GM21529 (cell line): ENCODE results near the gene RRN3.
"Not testable (repeated sequence)": the region's sequence is repeated elsewhere in the genome, so short reads cannot be mapped to it uniquely, and the experiment has no call there.

Experiments used
- ATAC-seq: cut with Tn5 transposase; IDR thresholded peaks from one replicate; pipeline ENCODE4 v1.9.1; 2021; ENCODE audit not compliant: unreplicated experiment

The RRN3 gene

DNA sequence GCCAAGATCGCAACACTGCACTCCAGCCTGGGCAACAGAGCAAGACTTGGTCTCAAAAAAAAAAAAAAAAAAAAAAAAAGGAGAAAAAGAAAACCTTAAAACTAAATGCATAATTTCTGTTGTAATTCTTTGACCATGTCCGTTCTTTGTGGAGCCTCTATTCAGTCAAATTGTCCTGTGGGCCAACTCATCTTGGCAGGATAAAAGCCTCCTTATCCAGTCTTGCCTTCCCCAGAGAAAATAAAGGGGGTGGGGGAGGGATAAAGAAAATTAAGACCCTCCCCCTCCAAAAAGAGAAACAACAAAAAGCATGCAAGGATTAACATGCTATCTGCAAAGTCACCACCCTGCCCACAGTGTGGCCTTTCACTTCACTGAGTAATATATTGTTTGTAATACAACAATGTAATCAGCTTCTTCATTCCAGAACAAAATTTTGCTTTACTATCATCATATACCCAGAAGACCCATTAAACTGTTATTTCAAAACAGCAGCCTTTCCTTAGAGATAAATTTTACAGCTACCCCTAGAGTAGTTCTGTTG, 5.4 kb upstream of the RRN3 start:
- not testable (repeated sequence) for ATAC-seq

DNA sequence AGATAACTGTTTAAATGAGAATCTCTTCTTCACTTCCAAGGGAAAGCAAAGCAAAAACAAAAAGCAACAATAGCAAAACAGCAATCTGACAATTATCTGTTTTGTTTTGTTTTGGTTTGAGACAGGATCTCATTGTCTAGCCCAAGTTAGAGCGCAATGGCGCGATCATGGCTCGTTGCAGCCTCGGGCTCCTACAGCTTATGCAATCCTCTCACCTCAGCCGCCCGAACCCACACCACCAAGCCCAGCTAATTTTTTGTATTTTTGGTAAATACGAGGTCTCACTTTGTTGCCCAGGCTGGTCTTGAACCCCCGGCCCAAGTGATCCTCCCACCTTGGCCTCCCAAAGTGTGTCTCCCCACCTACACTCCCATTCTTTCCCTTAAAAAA, 2.5 kb upstream of the RRN3 start:
- not testable (repeated sequence) for ATAC-seq

DNA sequence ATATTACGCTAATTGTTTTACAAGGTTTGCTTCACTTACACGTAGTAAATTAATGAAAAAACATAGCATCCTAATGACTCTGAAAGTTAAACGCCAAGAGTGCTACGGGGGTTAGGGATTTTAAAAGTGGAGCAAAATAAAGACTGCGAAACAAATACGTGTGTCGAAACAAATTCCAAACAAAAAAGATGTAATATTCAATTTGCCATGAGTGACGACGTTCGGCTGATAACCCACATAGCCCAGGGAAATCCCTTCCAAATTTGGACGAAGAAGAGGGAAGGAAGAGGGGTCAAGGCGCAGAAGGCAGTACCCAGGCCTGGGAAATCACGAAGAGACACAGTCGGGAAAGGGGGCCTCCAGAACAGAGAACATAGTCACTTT, 509 bp downstream of the RRN3 start:
- ATAC-seq, result not testable (repeated sequence)

GRCh38 chr16:15090663-15091269, 3.3 kb downstream of the RRN3 start:
- ATAC-seq, result not testable (repeated sequence)

- ATAC-seq, result not testable (repeated sequence)
Observed at GRCh38 chr16:15082788-15083187, 11.3 kb downstream of the RRN3 start.

DNA sequence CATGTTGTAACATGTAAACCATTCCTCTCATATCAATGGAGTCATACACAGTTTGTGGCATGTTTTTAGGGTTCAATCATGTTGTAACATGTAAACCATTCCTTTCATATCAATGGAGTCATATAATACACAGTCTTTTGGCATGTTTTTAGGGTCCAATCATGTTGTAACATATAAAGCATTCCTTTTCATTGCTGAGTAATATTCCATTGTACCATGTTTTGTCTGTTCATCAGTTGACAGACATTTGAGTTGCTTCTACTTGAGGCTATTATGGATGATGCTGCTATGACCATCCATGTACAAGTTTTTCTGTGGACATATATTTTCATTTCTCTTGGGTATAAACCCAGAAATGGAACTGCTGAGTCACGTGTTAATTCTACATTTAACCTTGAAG, 13.2 kb downstream of the RRN3 start:
- not testable (repeated sequence) for ATAC-seq

DNA sequence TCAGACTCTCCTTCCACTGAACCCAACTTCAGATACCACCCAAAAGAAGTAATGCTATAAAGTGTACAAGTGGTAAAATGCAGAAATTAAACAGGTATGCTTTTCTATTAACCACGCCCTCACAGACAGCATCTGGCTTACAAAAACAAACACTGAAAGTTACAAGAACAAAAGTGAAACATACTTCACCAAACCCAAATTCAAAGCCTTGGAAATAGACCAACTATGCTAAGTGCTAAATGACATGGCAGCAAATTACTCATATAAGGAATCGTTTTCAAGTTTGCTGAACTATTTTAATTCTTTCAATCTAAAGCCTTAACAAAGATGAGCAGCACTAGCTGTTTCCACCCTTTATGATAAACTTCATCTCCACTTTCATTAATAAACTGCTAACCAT, 17.9 kb downstream of the RRN3 start:
- ATAC-seq, result not testable (repeated sequence)

GRCh38 chr16:15073101-15073500, 21.0 kb downstream of the RRN3 start:
- ATAC-seq, result no peak

GRCh38 chr16:15071916-15072769, 21.9 kb downstream of the RRN3 start:
- not testable (repeated sequence) for ATAC-seq

- ATAC-seq, result not testable (repeated sequence)
Observed at GRCh38 chr16:15071013-15071412, 23.1 kb downstream of the RRN3 start.

- not testable (repeated sequence) for ATAC-seq
Observed at GRCh38 chr16:15066690-15067089, 27.4 kb downstream of the RRN3 start.

DNA sequence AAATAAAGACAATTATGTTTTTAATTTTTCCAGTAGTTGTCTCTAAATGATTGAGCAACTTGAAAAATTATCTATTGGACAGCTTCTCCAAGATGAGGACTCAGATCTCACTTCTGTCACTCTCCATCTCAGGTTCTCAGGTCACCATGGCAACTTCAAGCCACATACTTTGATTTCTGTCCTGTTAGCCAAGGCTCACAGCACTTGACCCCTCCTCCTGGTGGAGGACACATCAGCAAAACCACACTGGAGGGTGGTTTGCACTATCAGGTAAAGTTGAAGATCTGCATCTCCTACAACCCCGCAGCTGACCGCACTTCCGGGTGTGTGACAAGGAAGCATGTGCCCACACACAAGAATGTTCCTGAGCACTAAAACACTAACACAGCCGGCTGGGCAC, 28.1 kb downstream of the RRN3 start:
- ATAC-seq, result not testable (repeated sequence)

- ATAC-seq, result not testable (repeated sequence)
Observed at GRCh38 chr16:15062085-15062810, 31.8 kb downstream of the RRN3 start.

- no peak for ATAC-seq
Observed at GRCh38 chr16:15059324-15059723, 34.7 kb downstream of the RRN3 start.

- no peak for ATAC-seq
Observed at GRCh38 chr16:15057681-15058417, 36.2 kb downstream of the RRN3 start.

DNA sequence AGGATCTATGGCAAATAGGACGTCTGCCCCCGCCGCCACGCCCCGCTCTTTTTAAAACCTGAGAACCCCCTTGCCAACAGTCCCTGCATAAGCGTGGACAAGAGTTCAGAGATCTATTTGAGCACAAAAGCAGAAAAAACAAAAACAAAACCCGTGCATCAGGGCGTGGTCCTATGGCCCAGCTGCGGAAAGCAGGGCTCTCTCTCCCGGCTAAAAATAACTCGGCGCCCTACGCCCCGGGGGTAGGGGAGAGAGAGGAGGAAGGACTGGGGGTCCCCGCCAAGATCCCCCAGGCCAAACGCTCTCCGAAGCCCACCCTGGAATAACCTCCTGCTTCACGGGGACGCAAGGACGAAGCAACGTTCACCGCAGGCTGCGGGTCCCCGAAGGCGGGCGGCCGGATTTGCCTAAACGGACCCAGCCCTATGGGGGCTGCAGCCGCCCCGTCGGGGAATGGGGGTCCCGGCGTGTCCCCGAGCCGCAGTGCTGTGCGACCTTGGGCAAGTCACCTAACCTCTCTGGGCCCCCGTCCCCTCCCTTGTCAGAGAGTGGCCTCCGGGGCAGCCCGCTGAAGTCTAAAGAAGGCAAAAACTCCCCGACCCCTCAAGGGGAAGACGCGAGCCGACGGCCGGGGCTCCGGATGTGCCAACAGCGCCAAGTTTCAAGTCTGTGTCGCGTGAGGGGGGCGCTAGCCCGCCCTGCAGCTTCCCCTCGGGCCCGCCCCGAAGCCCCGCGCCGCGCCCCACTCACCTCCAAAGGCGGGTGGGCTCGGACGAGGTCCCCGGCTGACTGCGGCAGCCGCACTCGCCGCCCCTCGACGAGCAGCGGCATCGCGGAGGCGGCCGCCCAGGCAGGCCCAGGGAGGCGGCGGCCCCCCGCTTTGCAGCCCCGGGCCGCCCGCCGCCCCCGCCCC, 38.7 kb downstream of the RRN3 start:
- peak; percentile 59 for ATAC-seq

GRCh38 chr16:15054357-15055140, 39.5 kb downstream of the RRN3 start:
- no peak for ATAC-seq

GRCh38 chr16:15053904-15054303, 40.2 kb downstream of the RRN3 start:
- no peak for ATAC-seq
